MM.1S (cell line): ENCODE data around the gene TEP1.

Source experiments
- DNase-seq: peaks from one replicate; pipeline ENCODE4 v3.0.0-alpha.2; 2015
- H2AFZ ChIP-seq: fragments of 300-600 bp; sonication (generic); 2 replicates; pipeline ENCODE4 v1.6.0; 2016; ENCODE audit warnings: antibody characterized with exemption, low read length
- H3F3A ChIP-seq: fragments of 300-600 bp; sonication (generic); 2 replicates; pipeline ENCODE4 v1.6.1; 2016; ENCODE audit warnings: mild to moderate bottlenecking, antibody characterized with exemption, low read length, moderate library complexity, mixed read lengths; ENCODE audit not compliant: insufficient read depth
- H3K27ac ChIP-seq: fragments of 300-600 bp; sonication (generic); 2 replicates; pipeline ENCODE4 v1.5.1; 2016; ENCODE audit warnings: mild to moderate bottlenecking, low read length
- H3K27me3 ChIP-seq: fragments of 300-600 bp; sonication (generic); replicated peaks from 2 replicates; pipeline ENCODE4 v1.6.0; 2016; ENCODE audit warnings: low read length; ENCODE audit not compliant: insufficient read depth
- H3K36me3 ChIP-seq: fragments of 300-600 bp; sonication (generic); replicated peaks from 2 replicates; pipeline ENCODE4 v1.6.1; 2016; ENCODE audit warnings: mild to moderate bottlenecking, low read length, mixed read lengths; ENCODE audit not compliant: insufficient read depth
- H3K4me1 ChIP-seq: fragments of 300-600 bp; sonication (generic); 2 replicates; pipeline ENCODE4 v1.6.1; 2016; ENCODE audit warnings: low read length, mixed read lengths
- H3K4me2 ChIP-seq: fragments of 300-600 bp; sonication (generic); 2 replicates; pipeline ENCODE4 v1.6.0; 2016; ENCODE audit warnings: low read depth, low read length
- H3K4me3 ChIP-seq: fragments of 300-600 bp; sonication (generic); 2 replicates; pipeline ENCODE4 v1.5.1; 2016; ENCODE audit warnings: low read length, mixed read lengths
- H3K79me2 ChIP-seq: fragments of 300-600 bp; sonication (generic); 2 replicates; pipeline ENCODE4 v1.6.1; 2016; ENCODE audit warnings: mixed run types, low read length, mixed read lengths
- H3K9ac ChIP-seq: fragments of 300-600 bp; sonication (generic); 2 replicates; pipeline ENCODE4 v1.6.1; 2016; ENCODE audit warnings: low read length, mixed read lengths
- H3K9me2 ChIP-seq: fragments of 300-600 bp; sonication (generic); replicated peaks from 2 replicates; pipeline ENCODE4 v1.6.1; 2016; ENCODE audit warnings: mild to moderate bottlenecking, low read length, mixed read lengths; ENCODE audit not compliant: insufficient read depth
- H3K9me3 ChIP-seq: fragments of 300-600 bp; sonication (generic); replicated peaks from 2 replicates; pipeline ENCODE4 v1.6.1; 2016; ENCODE audit warnings: mild to moderate bottlenecking, low read length, mixed read lengths; ENCODE audit not compliant: insufficient read depth
- H4K20me1 ChIP-seq: fragments of 300-600 bp; sonication (generic); 2 replicates; pipeline ENCODE4 v1.6.1; 2016; ENCODE audit warnings: mild to moderate bottlenecking, low read length, moderate library complexity, mixed read lengths; ENCODE audit not compliant: insufficient read depth
- CTCF ChIP-seq: fragments of 300-600 bp; sonication (generic); IDR thresholded peaks from 2 replicates; pipeline ENCODE4 v1.5.1; 2016; ENCODE audit warnings: antibody characterized with exemption, low read length, mixed read lengths
- EZH2 ChIP-seq: fragments of 300-600 bp; sonication (generic); optimal IDR thresholded peaks from 2 replicates; pipeline ENCODE3; 2017; ENCODE audit warnings: low read depth, mild to moderate bottlenecking, antibody characterized with exemption, low read length, mixed read lengths
- EZH2phosphoT487 ChIP-seq: fragments of 300-600 bp; sonication (generic); IDR thresholded peaks from 2 replicates; pipeline ENCODE4 v1.6.1; 2018; ENCODE audit warnings: antibody characterized with exemption, low read length

Gene TEP1

DNA sequence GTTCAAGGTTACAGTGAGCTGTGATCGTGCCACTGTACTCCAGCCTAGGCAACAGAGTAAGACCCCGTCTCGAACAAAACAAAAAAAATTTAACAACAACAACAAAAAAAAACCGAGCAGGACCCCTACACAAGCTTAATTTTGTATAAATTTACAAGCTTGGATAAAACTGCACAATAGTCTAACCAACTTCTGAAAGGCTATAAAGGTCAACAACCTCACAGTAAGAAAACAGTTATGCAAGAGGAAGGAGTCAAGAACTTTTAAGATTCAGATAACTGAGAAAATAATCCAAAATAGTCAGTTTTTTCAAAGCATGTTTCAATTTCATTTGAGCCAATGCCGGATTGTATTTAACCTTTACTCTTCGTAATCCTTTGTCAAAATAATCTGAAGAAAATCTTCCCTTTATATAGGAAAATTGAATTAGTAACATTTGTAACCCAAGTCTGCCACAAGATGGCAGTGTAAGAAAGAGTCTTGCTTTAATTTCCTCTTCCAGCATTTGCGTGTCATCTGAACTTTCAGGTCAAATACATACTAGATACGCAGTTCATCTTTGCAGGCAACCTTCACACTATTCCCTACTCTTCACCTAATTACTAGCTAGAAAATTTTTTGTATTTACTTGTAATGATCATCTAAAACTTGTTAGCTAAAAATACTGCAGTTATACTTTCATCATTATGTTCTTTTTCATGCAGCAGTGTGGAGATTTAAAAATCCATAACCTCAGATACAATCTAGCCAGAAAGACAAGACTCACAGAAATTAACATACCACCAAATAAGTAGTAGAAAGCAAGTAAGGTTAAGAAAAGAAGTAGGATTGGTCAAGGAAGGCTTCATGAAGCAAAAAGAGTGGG, 86.1 kb downstream of the TEP1 start:
- no peaks in the 10 kb centered on the region for H4K20me1 ChIP-seq
- H3K9me3 ChIP-seq = no peaks in the 10 kb centered on the region
- no peak overlapping the region for H3K4me3 ChIP-seq
- no peak overlapping the region for H3K27ac ChIP-seq
- no peaks in the 10 kb centered on the region for H3K9me2 ChIP-seq
- H3F3A ChIP-seq = 0 out of 2 replicates have a peak, but pooled peaks cover 6% of the 10 kb centered on the region
- H3K9ac ChIP-seq = no peak overlapping the region
- no peaks in the 10 kb centered on the region; the same call in 1 of the 2 replicates for H3K36me3 ChIP-seq
- H2AFZ ChIP-seq = no peak overlapping the region
- H3K4me1 ChIP-seq = peaks cover 8% of the 10 kb centered on the region; the same call in 1 of the 2 replicates
- TF ChIP-seq CTCF (peak; percentile 48), EZH2phosphoT487 (no peak), EZH2 (no peak)
- H3K4me2 ChIP-seq = peak overlapping the region; percentile 29; the same call in 1 of the 2 replicates
- no peaks in the 10 kb centered on the region for H3K27me3 ChIP-seq
- H3K79me2 ChIP-seq = peaks cover 42% of the 10 kb centered on the region
- DNase-seq = peak; percentile 33

GRCh38 chr14:20317720-20318119, 95.6 kb downstream of the TEP1 start:
- no peaks in the 10 kb centered on the region for H3K4me1 ChIP-seq
- H3K27ac ChIP-seq = no peak overlapping the region
- H2AFZ ChIP-seq = no peak overlapping the region
- no peaks in the 10 kb centered on the region for H3K9me2 ChIP-seq
- H3K4me2 ChIP-seq = no peak overlapping the region
- no peak overlapping the region for H3K4me3 ChIP-seq
- H3K36me3 ChIP-seq = no peaks in the 10 kb centered on the region; the same call in 1 of the 2 replicates
- H3K79me2 ChIP-seq = no peaks in the 10 kb centered on the region
- no peaks in the 10 kb centered on the region for H4K20me1 ChIP-seq
- no peaks in the 10 kb centered on the region for H3K27me3 ChIP-seq
- TF ChIP-seq EZH2phosphoT487 = no peak
- TF ChIP-seq EZH2 = no peak
- no peak for TF ChIP-seq CTCF
- no peak overlapping the region for H3K9ac ChIP-seq
- no peaks in the 10 kb centered on the region for H3K9me3 ChIP-seq
- no peak for DNase-seq
- no peaks in the 10 kb centered on the region for H3F3A ChIP-seq
